ENCODE results near the gene HDAC9.
A peak's percentile ranks its signal among the peaks of the same experiment; 100 is the strongest.

The HDAC9 gene

GRCh38 chr7:19051767-19052375, 556.3 kb downstream of the HDAC9 start:
- H3K4me3 ChIP-seq (ENCODE audit: insufficient read length, low read depth), result no peak overlapping the region
- TF ChIP-seq ZNF274 (IDR thresholded peaks at IDR 0.05; ENCODE audit: low read depth, low read length) (no peak), SUZ12 (IDR thresholded peaks at IDR 0.05; ENCODE audit: extremely low read depth, insufficient read depth, insufficient read length) (no peak), YY1 (IDR thresholded peaks at IDR 0.05; ENCODE audit: insufficient read depth, insufficient read length) (no peak)
- no peak overlapping the region for H3K9ac ChIP-seq (ENCODE audit: insufficient read length, low read depth)
- no peaks in the 10 kb centered on the region for H3K4me1 ChIP-seq (ENCODE audit: insufficient read depth, insufficient read length)
- H3K27me3 ChIP-seq (ENCODE audit: insufficient read depth, insufficient read length), result no peaks in the 10 kb centered on the region
- no peaks in the 10 kb centered on the region; the same call in 1 of the 2 replicates for H3K9me3 ChIP-seq (ENCODE audit: insufficient read depth, low read length)
- DNase-seq (ENCODE audit: low read depth, low spot score), result peak; percentile 35
- no peaks in the 10 kb centered on the region for H3K36me3 ChIP-seq (ENCODE audit: insufficient read depth, insufficient read length, low read length)
